KG1 (cell line): Measurements from ENCODE around the gene PCLO.

Source experiments
- DNase-seq: peaks from one replicate; lab custom pipeline; 2025; lab: John Stamatoyannopoulos, UW

Gene PCLO, protein sequence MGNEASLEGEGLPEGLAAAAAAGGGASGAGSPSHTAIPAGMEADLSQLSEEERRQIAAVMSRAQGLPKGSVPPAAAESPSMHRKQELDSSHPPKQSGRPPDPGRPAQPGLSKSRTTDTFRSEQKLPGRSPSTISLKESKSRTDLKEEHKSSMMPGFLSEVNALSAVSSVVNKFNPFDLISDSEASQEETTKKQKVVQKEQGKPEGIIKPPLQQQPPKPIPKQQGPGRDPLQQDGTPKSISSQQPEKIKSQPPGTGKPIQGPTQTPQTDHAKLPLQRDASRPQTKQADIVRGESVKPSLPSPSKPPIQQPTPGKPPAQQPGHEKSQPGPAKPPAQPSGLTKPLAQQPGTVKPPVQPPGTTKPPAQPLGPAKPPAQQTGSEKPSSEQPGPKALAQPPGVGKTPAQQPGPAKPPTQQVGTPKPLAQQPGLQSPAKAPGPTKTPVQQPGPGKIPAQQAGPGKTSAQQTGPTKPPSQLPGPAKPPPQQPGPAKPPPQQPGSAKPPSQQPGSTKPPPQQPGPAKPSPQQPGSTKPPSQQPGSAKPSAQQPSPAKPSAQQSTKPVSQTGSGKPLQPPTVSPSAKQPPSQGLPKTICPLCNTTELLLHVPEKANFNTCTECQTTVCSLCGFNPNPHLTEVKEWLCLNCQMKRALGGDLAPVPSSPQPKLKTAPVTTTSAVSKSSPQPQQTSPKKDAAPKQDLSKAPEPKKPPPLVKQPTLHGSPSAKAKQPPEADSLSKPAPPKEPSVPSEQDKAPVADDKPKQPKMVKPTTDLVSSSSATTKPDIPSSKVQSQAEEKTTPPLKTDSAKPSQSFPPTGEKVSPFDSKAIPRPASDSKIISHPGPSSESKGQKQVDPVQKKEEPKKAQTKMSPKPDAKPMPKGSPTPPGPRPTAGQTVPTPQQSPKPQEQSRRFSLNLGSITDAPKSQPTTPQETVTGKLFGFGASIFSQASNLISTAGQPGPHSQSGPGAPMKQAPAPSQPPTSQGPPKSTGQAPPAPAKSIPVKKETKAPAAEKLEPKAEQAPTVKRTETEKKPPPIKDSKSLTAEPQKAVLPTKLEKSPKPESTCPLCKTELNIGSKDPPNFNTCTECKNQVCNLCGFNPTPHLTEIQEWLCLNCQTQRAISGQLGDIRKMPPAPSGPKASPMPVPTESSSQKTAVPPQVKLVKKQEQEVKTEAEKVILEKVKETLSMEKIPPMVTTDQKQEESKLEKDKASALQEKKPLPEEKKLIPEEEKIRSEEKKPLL (N-terminal part only)

DNA sequence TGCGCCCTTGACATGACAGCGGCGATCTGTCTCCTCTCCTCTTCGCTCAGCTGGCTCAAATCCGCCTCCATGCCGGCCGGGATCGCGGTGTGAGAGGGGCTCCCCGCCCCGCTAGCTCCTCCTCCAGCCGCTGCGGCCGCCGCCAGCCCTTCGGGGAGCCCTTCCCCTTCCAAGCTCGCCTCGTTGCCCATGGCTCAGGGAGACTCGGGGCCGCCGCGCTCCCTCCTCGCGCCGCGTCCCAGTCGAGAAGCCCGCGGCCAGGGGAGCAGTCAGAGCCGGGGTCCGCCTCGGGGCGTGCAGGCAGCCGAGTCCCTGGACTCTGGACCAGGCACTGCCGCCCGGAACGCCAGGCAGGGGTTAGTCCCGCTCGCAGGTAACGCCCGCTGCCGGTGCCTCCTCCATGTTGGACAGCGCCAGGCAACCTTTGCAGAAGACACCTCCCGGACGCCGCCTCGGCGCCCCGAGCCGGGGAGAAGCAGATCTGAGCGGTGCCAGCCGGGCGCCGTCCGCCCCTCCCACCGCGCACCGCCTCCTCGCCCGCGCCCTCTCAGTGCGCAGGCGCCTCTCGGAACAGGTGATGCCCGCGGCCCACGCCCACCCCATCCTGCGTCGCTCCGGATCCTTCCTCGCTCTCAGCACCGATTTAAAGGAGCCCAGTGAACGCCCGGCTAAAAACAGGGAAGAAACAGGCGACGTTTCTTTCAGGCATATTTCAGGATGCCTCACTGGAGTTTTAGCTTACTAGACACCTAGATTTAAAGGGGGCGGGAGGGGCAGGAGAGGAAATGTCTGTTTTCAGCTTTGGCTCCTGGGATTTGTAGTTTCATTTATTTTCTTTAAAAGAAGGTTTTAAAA, at the start of gene PCLO:
Gene PCLO, minus strand, starts transcription at position 483 of the 855 bp plus-strand sequence. Its CDS starts 292 bp downstream, at position 191.
- peak; percentile 2 for DNase-seq

DNA sequence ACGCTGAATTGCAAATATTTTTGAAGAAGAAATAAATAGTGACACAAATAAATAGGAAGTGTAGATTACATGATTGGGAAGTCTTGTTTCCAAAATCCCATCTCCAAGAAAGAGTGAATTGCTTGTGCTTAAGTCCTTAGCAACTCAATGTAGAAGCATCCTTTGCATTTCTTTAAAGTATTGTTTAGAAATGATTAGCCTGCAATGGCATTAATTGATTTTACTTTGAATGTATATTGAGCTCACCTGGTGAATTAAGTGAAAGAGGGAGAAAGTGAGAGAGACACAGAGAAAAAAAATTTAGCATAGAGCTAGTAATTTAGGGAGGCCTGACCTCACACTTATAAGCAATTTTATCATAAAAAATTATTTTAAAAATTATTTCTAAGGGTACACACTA, 49.0 kb upstream of the PCLO start:
- DNase-seq, result no peak

DNA sequence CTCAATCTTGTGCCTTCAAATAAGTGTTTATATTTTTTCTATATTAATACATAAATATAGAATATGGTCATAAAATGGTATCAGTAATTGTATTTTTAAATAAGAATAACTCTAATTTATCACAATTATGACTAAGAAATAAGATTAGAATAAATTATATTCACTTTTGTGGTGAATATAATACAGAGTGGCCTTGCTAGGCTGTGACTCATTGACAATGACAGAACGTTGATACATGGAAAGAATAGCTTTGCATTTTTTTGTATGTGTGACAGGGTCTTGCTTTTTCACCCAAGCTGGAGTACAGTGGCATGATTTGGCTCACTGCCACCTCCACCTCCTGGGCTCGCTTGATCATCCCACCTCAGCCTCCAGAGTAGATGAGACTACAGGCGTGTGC, 47.8 kb upstream of the PCLO start:
- DNase-seq, result no peak

DNA sequence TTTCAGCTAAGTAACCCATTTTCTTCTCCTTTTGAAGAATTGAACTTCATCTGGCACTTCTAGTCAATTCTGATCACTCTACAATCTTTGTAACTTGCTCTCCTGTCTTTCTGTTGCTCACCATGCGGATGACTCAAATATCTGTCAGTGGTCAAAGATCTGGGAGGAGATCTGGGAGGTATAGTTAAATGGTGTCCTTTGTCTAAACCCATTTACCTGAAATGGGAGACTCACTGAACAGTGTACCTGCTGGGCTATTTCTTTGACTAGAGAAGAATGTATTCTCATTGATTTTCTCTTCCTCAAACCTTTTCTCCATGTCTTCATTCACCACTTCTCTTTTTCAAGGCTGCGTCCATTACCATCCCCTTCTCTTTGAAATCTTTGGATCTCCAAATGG, 42.0 kb upstream of the PCLO start:
- no peak for DNase-seq

DNA sequence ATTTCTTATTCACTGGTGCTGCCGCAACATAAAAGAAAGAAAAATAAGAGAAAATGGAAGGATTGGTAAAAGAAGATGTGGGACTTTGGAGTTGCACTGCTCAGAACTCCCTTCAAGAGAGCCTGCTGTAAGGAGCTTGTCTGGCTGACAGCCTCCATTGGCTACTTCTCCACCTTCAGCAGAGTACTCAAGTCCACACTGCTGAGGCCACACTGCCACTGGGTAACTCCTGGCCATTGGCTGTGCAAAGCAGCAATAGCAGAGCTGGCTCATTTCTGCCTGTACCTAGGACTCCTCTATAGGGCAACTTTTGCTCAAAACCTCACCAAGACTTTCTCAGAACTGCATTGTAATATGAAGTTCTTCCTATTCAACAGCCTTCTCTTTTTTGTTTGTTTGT, 38.7 kb upstream of the PCLO start:
- no peak for DNase-seq

DNA sequence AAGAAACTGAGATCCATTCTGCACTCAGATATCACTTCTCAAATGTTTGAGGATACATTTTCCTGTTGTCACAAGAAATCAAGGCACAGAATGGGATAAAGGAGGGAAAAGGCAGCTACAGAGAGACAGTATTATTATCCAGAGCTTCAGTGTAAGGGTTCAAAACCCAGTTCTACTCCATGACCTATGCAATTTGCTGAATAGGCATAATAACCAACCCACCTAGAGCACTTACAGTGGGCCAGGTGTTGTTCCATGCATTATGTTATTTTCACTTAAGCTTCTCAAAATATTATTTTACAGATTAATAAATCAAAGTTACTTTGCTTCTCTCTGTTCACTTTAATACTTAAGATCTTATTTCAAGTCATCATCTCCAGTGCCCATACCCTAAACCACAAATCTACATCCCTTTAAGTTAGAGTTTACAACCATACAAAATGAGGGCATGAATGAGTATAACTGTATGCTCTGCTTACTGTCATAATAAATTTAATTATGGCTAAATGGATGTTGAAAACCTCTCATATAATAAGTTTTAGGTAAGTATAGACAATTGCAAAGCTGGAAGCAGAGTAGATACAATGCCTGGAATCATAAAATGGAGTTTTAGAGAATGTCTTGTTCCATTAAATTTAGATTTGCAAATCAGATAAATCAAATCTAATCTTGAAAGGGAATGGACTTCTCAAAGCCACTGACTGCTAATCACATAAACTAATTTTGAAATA, 28.1 kb upstream of the PCLO start:
- no peak for DNase-seq

DNA sequence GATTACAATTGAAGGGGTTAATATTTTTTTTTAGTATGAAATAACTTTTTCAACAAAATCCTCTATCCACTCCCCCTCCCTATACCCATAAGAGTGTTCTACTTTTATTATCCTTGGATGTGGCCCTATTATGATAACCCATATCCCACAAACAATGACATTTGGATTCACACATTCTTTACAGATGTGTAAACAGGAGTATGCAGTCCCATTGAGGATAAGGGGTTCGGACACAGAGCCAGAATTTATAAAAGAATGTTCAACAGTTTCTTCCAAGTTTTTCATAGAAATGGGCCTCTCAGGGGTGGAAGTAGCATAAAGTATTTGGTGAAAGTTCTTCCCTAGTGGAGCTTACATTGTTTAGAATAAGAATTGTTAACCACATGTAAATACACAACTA, 16.1 kb upstream of the PCLO start:
- no peak for DNase-seq

DNA sequence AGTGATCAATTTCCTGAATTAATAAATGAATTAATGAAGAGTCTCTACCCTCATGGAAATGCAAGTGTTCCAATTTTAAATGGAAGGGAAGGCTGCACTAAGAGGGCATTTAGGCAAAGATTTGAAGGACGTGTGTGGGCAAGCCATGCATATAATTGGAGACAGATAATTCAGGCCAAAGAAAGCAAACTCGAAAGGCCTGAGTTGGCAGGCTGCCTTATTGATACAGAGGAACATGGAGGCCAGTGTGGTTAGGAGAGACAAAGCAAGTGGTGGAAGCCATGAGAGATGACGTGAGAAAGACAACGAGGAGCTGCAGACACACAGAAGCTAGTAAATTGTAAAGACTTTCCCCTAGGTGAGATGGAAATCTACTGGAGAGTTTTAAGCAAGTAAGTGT, 15.4 kb upstream of the PCLO start:
- DNase-seq, result no peak

DNA sequence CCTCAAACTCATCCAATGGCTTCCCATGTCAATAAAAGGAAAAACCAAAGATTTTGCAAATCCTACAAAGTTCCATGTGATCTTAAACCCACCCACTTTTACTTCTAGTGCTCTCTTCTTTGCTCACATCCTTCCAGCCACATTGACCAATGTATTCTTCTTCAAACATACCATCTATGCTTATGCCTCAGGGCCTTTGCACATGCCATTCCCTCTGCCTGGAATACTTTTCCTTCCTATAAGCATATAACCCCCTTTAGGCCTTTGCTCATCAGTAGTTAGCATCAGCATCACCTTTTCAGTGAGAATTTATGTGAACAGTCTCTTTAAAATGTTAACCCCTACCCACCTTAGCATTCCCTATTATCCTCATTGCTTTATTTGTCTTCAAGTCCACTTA, 11.0 kb upstream of the PCLO start:
- DNase-seq, result no peak

DNA sequence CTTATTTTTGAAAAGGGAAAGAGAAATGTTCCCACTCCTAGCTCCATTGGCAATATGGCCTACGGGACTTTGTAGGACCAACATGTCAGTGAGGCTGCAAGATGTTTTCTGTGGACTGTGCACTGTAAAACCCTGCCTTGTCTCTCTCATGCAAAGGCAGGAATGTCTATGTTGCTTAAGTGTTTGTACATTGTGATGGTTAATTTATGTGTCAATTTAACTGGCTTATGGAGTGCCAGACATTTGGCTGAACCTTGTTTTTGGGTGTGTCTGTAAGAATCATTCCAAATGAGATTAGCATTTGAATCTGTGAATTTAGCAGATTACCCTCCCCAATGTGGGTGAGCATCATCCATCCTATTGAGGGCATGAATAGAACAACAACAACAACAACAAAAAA, 4.1 kb upstream of the PCLO start:
- DNase-seq, result no peak

DNA sequence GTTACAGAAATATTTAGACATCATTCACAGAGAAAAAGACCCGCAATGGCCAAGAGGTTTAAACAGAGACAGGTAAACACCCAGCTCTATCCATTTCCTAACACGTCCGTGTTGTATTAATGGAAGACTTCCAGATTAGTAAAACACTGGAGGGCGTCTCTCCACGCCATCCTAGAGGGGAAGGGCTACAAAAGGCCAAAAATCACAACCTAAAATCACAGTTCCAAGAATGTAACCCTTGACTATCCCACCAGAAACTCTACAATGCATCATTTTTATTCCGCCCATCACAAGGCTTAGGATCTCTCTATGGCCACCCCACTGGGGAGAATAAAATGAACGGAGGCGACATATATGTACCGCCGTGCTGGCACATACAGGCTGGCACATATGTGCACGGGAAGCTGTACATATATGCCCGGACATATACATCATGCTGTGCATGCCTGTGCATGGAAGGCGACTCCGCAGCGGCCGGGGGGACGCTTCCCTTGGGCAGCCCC, 734 bp downstream of the PCLO start:
- no peak for DNase-seq

DNA sequence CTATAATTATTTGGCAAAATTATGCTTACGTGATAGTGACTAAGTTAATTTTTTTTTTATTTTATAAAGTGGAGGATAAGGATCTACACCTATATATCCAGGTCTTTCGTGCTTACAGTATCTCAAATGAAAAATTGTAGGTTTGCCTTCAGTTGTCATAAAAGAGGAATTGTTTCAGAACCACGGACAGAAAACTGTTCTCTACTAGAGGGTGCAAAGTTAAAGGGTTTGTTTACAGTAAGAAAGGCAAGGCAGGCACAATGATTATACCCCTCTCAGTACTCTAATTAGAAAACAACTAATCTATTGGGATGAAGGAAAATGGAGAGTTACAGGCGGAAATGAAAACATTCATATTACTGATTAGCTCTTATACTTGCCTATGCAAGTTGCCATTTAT, 1.5 kb downstream of the PCLO start:
- no peak for DNase-seq

DNA sequence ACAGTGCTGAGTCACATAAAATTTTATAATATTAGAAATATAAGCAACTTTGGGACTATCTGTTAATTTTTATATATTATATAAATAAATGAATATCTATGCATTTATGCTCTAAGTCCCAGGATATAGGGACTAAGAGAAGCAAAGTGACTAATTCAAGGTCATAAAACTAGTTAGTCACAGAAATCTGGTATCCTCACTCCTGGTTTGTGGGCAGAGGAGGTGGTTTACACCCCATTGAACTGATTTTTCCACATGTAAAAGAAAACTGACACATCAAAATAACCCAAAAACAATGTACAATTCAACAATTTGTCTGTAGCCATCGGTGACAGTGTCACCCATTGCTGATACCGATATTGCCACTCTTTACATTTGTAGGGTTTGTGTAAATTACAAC, 3.0 kb downstream of the PCLO start:
- no peak for DNase-seq

DNA sequence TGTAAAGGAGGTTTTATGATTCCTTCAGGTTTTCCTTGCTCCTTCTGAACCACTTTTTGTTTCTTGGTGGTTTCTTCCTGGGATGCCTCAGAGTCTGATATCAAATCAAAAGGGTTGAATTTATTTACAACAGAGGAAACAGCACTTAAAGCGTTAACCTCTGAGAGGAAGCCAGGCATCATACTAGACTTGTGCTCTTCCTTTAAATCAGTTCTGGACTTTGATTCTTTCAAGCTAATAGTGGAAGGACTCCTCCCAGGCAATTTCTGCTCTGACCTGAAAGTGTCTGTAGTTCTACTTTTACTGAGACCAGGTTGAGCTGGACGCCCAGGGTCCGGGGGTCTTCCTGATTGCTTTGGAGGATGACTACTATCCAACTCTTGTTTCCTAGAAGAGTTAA, 6.7 kb downstream of the PCLO start:
- no peak for DNase-seq

DNA sequence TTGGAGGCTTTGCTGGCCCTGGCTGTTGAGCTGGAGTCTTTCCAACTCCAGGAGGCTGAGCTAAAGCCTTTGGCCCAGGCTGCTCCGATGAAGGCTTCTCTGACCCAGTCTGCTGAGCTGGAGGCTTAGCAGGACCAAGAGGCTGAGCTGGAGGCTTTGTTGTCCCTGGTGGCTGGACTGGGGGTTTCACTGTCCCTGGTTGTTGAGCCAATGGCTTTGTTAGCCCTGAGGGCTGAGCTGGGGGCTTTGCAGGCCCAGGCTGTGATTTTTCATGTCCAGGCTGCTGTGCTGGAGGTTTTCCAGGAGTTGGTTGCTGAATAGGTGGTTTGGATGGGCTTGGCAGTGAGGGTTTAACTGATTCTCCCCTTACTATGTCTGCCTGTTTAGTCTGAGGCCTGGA, 7.3 kb downstream of the PCLO start:
- no peak for DNase-seq

DNA sequence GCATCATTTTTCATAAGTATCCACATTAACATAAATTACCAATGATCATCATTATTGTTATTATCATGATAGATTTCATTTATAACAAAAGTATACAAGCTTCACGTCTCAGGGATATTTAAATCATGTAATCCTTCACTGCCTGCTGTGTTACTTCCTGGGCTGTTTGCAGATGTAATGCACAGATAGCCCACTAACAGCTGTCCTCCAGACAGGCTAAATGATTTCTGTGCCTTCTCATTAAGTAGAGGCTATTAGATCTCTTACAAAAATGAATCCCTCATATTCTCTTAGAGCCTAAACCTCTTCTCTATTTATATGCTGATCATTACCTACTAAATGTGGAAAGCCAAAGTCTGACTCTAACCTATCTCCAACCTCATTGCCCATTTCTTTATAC, 9.3 kb downstream of the PCLO start:
- no peak for DNase-seq

DNA sequence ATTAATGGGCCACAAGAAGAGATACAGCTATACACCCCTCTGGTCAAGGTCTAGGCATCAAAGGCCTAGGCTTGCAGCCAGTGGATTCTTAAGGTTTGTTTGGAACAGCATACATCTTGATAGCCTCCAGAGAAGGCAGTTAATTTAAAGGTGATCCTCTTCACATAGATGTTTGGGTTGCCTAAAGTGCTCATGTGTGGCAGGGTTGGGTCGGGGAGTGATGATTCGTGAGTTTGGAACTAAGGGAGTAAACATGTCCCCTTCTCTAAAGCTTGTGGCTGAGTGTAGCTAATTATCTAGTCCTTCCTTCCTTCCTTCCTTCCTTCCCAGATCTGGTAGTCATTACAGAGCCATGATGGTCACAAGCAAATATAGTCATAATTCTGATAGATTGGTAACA, 12.4 kb downstream of the PCLO start:
- DNase-seq, result no peak

DNA sequence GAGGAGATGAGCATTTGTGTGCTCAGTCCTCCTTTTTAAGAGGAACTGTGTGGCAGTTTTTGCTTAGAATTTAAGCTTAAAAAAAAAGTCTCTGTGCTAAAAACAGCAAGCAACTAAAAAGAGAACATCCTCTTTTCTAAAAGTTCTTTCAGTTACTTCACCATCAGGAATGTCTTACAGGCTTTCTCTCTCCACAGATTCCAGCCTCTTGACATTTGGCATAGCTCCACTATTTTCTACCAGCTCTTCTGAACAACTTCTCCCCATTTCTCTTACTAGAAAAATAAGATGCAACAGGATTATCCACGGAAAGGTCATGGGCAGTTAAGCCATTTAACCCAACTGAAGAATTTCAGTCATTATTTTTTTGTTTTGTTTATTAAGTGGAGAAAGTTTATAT, 13.2 kb downstream of the PCLO start:
- DNase-seq, result no peak

DNA sequence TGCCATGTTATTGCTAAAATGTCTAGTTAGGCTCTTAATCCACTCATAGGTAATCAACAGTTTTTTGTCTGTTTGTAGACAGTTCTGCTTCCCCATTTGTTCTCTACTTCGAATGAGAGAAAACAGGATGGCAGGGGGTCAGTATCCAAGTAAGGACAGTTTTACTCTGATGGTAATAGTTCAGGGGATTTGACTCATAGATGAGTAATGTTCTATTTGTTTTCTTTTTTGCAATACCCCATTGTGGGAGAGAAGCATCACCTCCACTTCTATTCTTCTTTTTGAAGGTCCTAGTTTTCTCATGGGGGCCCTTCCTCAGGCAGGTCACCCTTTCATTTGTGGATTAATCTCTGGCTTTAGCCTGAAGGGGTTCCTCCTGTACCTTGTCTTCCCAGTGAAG, 13.9 kb downstream of the PCLO start:
- DNase-seq, result no peak

DNA sequence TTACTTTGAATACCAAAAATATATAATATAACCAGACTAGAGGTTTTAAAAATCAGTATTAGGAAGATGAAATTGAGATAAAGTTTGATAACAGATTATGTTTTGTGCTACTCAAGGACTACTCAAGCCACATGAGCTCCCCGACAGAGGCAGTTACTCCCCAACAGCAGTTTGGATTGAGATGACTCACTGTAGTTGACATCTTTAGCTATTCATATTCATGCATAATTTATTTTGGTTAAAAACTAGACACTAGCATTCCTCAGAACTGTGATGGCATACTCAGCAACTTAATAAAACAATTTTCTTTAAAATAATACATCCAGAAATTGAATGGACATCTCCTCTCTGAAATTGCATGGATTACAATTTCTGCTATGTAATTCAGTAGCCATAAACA, 19.6 kb downstream of the PCLO start:
- no peak for DNase-seq

DNA sequence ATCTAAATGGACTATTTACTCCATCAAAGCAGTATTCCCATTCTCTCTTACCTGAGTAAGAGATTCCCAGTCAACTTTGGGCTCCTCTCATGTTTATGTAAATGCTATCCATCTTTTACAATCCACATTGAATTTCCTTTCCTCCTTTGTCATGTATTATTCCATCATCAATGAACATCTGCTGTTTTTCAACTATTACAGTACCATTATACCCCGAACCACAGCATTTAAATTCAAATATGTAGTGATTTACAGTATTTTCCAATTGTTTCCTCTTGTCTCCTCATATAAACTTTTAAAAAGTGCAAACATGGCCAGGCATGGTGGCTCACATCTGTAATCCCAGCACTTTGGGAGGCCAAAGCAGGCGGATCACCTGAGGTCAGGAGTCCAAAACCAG, 20.3 kb downstream of the PCLO start:
- DNase-seq, result no peak
